ENCODE results near the gene ITIH4. TPM values are rescaled to one million over a fixed set of nuclear protein-coding genes. Genes with fewer than 3 reads are reported as not detected.
A peak's percentile ranks its signal among the peaks of the same experiment; 100 is the strongest.

The ITIH4 gene
- total RNA-seq: 3.5 and 3.6 TPM in 2 replicates

DNA sequence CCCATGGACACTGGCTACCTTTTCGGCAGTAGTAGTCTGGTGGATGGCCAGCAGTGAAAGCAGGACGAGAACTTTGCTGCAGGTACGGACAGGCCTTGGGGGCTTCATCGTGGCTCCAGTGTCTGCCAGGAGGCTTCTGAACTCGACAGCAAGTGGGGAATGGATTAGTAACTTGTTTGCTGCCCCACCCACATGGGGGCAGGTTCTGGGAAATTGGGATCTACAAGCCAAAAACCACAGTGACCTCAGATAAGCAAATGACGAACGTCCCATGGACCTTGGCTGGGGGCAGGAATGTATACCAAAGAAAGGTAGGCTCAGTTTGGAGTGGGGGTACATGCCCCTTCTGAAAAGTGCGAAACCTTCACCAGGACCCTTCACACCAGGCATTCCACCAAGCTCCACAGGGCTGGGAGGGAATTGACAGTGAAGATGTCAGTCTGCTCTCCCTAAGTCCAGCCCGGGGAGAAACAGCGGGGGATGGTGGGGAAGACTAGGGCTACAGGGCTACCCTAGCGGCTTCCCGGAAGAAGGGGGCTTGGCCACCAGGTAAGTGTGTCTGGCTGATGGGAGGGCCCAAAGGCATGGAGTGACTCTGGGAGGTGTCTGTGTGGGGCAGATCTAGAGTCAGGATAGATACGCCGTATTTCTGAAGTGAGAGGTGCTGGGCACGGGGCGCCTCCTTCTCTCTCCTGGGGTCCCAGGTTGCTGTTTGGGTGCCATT lies at the start of gene ITIH4:
TSS of gene ITIH4 (minus strand) at position 138 of the 724 bp plus-strand sequence. CDS start at position 108, 30 bp downstream.
- Mint-ChIP-seq H3K9me3 (no peaks in the 10 kb centered on the region), H3K4me3 (no peak within 1 kb of the TSS), H3K27me3 (no peaks in the 10 kb centered on the region), H3K4me1 (peaks cover 5% of the 10 kb centered on the region), H3K36me3 (ENCODE audit: low read depth) (no peaks in the 10 kb centered on the region), H3K27ac (peak within 1 kb of the TSS; percentile 34)
- no peak for DNase-seq
- intact Hi-C loops (cut with micrococcal nuclease): no loop called here

DNA sequence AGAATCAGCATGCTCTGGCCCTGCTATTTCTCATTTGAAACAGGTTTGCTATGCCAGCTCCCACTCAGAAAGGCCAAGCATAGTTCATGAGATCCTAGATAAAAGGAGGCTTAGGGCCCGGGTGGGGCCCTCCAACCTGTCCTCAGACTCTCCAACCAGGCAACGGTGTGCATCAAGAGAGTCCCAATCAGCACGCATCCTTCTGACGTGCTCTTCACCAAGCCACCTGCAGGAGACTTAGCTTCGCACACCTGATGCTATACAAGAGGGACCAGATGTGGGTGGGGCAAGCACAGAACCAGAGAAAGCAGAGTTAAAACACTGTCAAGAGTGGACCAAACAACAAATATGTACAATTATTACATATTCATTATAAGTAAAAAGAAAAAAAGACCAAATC lies 49.6 kb upstream of the ITIH4 start:
- Mint-ChIP-seq H3K4me1 (peaks cover 20% of the 10 kb centered on the region), H3K27ac (no peak overlapping the region), H3K4me3 (no peak overlapping the region), H3K9me3 (no peaks in the 10 kb centered on the region), H3K27me3 (no peaks in the 10 kb centered on the region), H3K36me3 (ENCODE audit: low read depth) (peaks cover 6% of the 10 kb centered on the region)
- DNase-seq: no peak
- intact Hi-C loops (cut with micrococcal nuclease): no loop called here

DNA sequence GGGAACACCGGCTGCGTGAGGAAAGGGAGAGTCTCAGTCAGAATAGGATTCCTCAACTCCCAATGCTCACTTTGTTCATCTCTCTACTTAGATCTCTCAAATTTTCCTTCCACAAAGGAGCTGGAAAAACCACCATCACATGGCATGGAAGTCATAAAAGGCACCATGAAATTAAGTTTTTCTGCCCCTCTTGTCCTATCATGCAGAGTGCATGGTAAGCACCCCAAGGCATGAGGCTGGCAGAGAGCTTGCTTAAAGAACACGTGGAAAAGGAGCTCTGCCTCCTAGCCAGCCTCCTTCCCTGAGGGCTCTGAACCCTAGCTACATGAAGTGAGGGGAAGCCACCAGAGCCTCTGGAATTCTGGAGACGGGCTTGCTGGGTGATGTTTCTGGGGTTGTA lies 49.1 kb upstream of the ITIH4 start:
- Mint-ChIP-seq H3K4me1 (peaks cover 24% of the 10 kb centered on the region), H3K27me3 (no peaks in the 10 kb centered on the region), H3K27ac (no peak overlapping the region), H3K36me3 (ENCODE audit: low read depth) (peaks cover 1% of the 10 kb centered on the region), H3K4me3 (no peak overlapping the region), H3K9me3 (no peaks in the 10 kb centered on the region)
- intact Hi-C loops (cut with micrococcal nuclease): no loop called here
- no peak for DNase-seq

DNA sequence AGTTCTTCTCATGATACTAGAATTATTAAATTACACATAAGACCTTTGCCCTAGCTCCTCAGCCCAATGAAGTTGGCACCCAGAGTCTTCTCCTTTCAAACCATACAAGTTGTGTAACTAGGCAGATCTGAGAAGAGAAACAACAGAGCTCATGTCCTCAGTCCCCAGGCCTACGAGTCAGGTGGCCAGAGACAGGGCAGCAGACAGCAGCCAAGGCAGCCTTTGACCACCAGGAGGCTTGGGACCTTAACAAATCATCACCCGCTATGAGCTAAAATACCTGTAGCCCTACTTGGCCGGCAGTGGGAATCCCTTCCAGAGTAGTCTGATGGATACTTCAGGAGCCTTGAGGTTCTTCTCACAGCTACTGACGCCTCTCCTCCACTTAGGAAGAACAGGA lies 48.6 kb upstream of the ITIH4 start:
- H3K4me1 Mint-ChIP-seq: peaks cover 28% of the 10 kb centered on the region
- H3K4me3 Mint-ChIP-seq: no peak overlapping the region
- no peaks in the 10 kb centered on the region for H3K36me3 Mint-ChIP-seq (ENCODE audit: low read depth)
- no peak for DNase-seq
- intact Hi-C loops (cut with micrococcal nuclease): no loop called here
- no peaks in the 10 kb centered on the region for H3K27me3 Mint-ChIP-seq
- H3K27ac Mint-ChIP-seq: peak overlapping the region; percentile 22
- no peaks in the 10 kb centered on the region for H3K9me3 Mint-ChIP-seq

DNA sequence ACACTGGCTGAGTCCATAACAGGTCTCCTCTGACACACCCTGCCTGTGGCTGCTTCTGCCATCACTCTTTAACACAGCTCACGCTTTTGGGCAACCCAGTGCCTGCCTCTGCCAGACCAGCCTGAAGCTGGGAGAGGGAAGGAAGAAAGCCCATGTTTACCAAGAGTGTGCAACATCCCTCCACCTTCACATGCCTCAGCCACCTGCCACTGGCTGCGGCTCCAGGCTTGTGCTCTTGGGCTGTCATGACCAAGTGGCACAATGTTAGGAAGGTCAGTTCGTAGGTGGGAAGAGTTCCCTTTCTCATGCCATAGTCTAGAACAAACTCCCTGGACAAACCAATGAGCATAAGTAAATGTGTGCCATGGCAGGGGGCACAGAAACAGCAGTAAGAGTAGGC lies 46.6 kb upstream of the ITIH4 start:
- intact Hi-C loops (cut with micrococcal nuclease): no loop called here
- Mint-ChIP-seq H3K27me3 (no peaks in the 10 kb centered on the region), H3K4me1 (peaks cover 30% of the 10 kb centered on the region), H3K27ac (no peak overlapping the region), H3K36me3 (ENCODE audit: low read depth) (no peaks in the 10 kb centered on the region), H3K9me3 (no peaks in the 10 kb centered on the region), H3K4me3 (no peak overlapping the region)
- DNase-seq: no peak

DNA sequence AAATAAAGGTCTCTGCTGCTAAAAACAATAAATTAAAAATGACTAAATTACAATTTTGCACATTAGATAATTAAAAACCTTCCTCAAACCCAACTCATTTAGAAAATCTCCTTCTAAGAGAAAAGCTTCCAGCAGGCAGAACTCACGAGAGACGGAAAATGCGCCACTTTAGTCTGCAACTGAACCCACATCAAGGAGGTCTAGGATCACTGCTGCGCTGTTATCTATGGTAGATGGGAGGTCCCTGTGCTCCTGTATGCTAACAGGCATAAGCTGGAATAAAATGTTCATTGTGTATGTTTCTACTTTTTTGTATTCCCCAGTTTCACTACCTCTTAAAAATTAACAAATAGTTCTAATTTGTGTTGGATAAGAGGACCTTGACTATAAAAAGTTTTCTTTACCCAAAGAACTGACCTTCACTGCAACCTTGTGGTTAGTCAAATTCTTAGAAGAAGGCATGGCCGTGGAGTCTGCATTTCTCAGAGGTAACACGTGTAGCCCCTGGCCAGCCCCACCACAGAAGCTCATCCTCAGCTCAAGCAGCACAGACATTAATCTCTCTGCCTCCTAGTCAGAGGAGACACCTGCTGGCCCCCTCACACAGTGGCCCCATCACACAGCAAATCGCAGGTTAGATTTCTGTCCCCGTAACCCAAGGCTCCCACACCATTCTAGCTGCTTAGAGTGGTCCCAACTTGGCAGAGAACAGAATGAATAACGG lies 44.6 kb upstream of the ITIH4 start:
- intact Hi-C loops (cut with micrococcal nuclease): loop anchor here (2.0 kb wide), 1 partner anchor 18 kb away; no protein-coding TSS in a partner anchor
- Mint-ChIP-seq H3K27ac (no peak overlapping the region), H3K36me3 (ENCODE audit: low read depth) (no peaks in the 10 kb centered on the region), H3K9me3 (no peaks in the 10 kb centered on the region), H3K4me3 (peak overlapping the region; percentile 20), H3K27me3 (no peaks in the 10 kb centered on the region), H3K4me1 (peaks cover 23% of the 10 kb centered on the region)
- DNase-seq: no peak

DNA sequence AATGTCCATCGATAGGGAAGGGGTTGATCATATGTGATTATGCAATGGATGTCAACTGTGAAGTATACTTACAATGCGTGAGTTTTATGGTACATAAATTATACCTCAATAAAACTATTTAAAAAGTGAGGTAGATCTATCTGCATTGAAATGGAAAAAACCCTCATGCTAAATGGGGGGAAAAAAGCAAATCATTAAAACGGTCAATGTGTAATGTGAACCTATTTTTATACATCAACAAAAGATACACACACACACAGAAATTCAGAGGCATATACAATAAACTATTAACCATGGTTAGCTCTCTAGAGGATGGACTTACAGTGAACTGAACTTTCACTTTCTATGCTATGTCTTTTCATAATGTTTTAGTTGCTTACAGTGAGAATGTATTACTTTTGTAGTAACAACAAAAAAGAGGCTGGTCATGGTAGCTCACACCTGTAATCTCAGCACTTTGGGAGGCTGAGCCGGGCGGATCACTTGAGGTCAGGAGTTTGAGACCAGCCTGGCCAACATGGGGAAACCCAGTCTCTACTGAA lies 43.8 kb upstream of the ITIH4 start:
- Mint-ChIP-seq H3K9me3 (no peaks in the 10 kb centered on the region), H3K4me3 (no peak overlapping the region), H3K27me3 (no peaks in the 10 kb centered on the region), H3K27ac (no peak overlapping the region), H3K4me1 (peaks cover 23% of the 10 kb centered on the region), H3K36me3 (ENCODE audit: low read depth) (no peaks in the 10 kb centered on the region)
- intact Hi-C loops (cut with micrococcal nuclease): loop anchor here (2.0 kb wide), 1 partner anchor 19 kb away; no protein-coding TSS in a partner anchor
- no peak for DNase-seq

DNA sequence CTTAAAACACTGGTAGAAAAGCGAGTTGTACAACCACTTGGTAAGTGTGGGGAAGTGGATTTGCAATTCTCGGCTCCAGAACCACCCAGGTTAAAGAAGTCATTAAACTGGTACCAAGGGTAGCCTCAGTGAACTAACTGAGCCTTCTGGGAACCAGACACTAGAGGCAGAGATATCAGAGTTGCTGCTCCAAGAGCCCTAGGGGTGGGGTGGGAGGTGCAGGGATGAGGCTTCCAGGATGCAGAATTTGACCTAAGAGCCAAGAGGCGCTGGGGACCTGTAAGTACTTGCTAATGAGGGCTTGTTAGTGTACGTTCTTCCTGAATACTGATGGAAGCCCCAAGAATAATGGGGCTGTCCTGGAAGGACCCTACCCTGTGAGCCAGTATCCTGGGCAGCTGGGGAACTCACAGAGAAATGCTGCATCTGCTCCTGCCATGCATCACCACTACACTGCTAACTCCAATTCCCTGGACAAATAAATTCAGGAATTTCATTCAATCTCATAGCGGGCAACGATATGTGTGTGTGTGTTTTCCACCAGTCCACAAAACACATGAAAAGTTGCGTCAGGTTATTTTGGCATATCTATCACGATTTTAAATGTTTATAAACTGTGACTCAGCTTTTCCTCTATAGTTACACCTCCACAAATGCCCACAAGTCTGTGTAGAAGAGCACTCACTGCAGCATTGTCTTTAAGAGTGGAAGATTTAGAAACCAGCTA lies 43.1 kb upstream of the ITIH4 start:
- no peaks in the 10 kb centered on the region for H3K36me3 Mint-ChIP-seq (ENCODE audit: low read depth)
- H3K4me1 Mint-ChIP-seq: peaks cover 23% of the 10 kb centered on the region
- H3K9me3 Mint-ChIP-seq: no peaks in the 10 kb centered on the region
- no peak overlapping the region for H3K27ac Mint-ChIP-seq
- no peaks in the 10 kb centered on the region for H3K27me3 Mint-ChIP-seq
- intact Hi-C loops (cut with micrococcal nuclease): loop anchor here (2.0 kb wide), 1 partner anchor 19 kb away; no protein-coding TSS in a partner anchor
- H3K4me3 Mint-ChIP-seq: no peak overlapping the region
- DNase-seq: no peak

DNA sequence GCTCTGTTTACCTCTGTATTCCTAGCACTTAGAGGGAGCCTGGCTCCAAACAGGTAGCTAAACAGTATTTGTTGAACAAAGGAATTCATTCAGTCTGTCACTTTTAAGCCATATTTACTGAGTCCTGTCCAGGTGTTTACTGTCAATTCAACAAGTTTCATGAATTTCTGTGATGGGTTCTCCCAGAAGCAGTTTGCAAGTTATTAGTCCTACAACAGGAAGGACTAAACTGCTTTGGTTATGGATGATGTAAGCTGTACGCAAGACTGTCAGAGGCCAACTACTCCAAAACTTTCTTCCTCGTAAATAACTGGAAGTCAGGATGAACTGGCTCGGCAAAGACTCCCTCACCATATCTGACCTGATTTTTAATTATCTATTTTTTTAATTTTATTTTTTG lies 41.8 kb upstream of the ITIH4 start:
- intact Hi-C loops (cut with micrococcal nuclease): no loop called here
- DNase-seq: no peak
- Mint-ChIP-seq H3K9me3 (no peaks in the 10 kb centered on the region), H3K4me1 (peaks cover 21% of the 10 kb centered on the region), H3K27ac (no peak overlapping the region), H3K27me3 (no peaks in the 10 kb centered on the region), H3K4me3 (no peak overlapping the region), H3K36me3 (ENCODE audit: low read depth) (no peaks in the 10 kb centered on the region)

DNA sequence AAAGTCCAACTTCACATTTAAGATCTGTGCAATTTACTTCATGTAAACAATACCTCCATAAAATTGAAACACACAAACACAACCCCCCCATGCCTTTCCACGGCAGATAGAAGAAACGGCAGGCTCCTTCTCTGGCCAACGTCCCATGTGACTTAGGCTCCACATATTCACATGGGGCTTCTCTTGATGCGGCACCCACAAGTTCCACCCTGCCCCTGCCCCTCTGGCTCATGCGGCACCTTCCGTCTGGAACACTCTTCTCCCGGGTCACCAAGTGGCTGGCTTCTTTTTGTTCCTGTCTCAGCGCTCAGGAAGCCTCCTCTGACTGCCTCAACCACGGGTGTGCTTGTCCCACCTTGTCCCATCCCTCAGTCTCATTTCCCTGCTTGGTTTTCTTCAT lies 41.3 kb upstream of the ITIH4 start:
- Mint-ChIP-seq H3K4me3 (no peak overlapping the region), H3K27ac (no peak overlapping the region), H3K4me1 (peaks cover 21% of the 10 kb centered on the region), H3K27me3 (no peaks in the 10 kb centered on the region), H3K36me3 (ENCODE audit: low read depth) (no peaks in the 10 kb centered on the region), H3K9me3 (no peaks in the 10 kb centered on the region)
- DNase-seq: no peak
- intact Hi-C loops (cut with micrococcal nuclease): no loop called here

DNA sequence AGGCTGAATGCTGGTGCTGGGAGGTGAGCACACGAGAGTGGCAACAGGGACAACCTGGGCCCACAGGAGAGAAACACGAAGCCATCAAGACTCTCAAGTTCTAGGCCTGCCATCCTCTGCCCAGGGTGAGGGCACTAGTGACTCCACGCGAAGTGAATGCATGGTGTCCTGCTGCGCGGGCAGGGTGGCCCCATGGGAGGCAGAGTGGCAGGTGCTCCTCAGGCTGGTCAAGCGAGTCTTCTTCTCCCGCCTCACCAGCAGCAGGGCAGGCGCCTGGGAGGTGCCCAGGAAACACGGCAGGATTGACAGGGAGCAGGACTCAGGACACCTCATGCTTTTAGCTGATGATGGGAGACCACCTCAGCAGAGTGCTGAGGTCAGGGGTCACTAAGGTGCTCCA lies 40.0 kb upstream of the ITIH4 start:
- H3K27me3 Mint-ChIP-seq: no peaks in the 10 kb centered on the region
- DNase-seq: no peak
- intact Hi-C loops (cut with micrococcal nuclease): no loop called here
- H3K27ac Mint-ChIP-seq: no peak overlapping the region
- no peaks in the 10 kb centered on the region for H3K36me3 Mint-ChIP-seq (ENCODE audit: low read depth)
- H3K4me3 Mint-ChIP-seq: no peak overlapping the region
- H3K9me3 Mint-ChIP-seq: no peaks in the 10 kb centered on the region
- peaks cover 17% of the 10 kb centered on the region for H3K4me1 Mint-ChIP-seq

DNA sequence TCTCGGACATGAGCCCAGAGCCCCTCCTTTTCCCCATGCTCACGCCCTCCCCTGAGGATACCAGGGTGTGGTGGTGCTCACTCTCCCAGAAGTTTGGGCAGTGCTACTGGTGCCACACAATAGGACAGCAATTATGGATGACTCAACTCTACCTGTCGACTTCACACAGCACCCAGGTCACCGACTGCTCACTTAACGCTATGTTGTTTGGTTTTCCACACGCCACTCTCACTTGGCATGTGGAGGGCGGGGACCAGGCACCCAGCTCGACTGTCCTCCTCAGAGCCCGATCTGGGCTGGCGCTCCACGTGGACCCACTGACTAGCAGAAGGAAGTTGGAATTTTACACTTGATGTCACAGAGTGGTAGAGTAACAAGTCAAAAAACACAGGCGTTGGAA lies 36.0 kb upstream of the ITIH4 start:
- peaks cover 3% of the 10 kb centered on the region for H3K9me3 Mint-ChIP-seq
- no peak overlapping the region for H3K4me3 Mint-ChIP-seq
- H3K27ac Mint-ChIP-seq: no peak overlapping the region
- H3K36me3 Mint-ChIP-seq (ENCODE audit: low read depth): peaks cover 10% of the 10 kb centered on the region
- no peak for DNase-seq
- no peaks in the 10 kb centered on the region for H3K4me1 Mint-ChIP-seq
- intact Hi-C loops (cut with micrococcal nuclease): no loop called here
- H3K27me3 Mint-ChIP-seq: no peaks in the 10 kb centered on the region

DNA sequence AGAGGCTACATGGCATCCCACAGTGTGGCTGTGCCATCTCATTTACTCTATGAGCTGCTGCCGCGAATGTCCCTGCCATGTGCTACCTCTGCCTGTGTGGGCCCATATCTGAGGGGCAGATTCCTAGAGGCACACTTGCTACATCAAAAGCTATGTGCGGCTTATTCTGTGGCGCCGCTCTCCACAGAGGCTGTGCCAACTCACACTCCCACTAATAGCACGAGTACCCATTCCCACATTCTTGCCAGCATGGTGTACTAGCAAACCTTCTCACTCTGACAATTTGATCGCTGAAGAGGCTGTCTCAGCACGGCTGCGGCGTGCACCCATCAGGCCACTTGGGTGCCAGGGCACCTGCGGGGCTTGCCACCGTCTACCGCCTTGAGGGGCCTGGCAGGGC lies 35.5 kb upstream of the ITIH4 start:
- Mint-ChIP-seq H3K27ac (no peak overlapping the region), H3K4me3 (no peak overlapping the region), H3K9me3 (peaks cover 3% of the 10 kb centered on the region), H3K27me3 (no peaks in the 10 kb centered on the region), H3K4me1 (no peaks in the 10 kb centered on the region), H3K36me3 (ENCODE audit: low read depth) (peaks cover 10% of the 10 kb centered on the region)
- no peak for DNase-seq
- intact Hi-C loops (cut with micrococcal nuclease): no loop called here

DNA sequence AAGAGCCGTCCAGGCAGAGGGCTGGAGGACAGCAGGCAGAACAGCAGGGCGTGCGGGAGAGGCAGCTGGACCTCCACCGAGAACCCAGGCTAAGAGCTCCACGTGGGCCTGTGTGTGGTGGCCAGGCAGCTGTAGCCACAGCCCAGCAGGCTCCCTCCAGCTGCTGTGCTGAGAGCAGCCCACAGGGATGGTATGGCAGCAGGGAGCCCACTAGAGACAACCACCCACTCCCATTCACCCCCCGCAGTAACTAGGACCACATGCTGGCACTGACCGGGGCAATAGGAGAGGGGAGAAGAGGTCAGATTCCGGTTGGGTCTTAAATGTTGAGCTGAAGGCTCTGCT lies 29.9 kb upstream of the ITIH4 start:
- H3K27ac Mint-ChIP-seq: no peak overlapping the region
- no peaks in the 10 kb centered on the region for H3K4me1 Mint-ChIP-seq
- no peaks in the 10 kb centered on the region for H3K27me3 Mint-ChIP-seq
- DNase-seq: no peak
- H3K9me3 Mint-ChIP-seq: peaks cover 3% of the 10 kb centered on the region
- no peak overlapping the region for H3K4me3 Mint-ChIP-seq
- intact Hi-C loops (cut with micrococcal nuclease): no loop called here
- H3K36me3 Mint-ChIP-seq (ENCODE audit: low read depth): peaks cover 10% of the 10 kb centered on the region
